HT1080 (cell line): Measurements from ENCODE around the gene CA10. TPM values are rescaled to one million over a fixed set of nuclear protein-coding genes. Genes with fewer than 3 reads are reported as not detected.

Experiments
- DNase-seq: peaks from one replicate; pipeline ENCODE4 v3.0.0-alpha.2; 2015; ENCODE audit warnings: low read depth
- total RNA-seq: library from RNA; depleted of rRNA; stranded (reverse); fragments of >200 nt; shearing (Covaris generic); gene quantifications from 2 replicates; pipeline ENCODE4 v1.2.3, GENCODE V29; 2014

CA10 gene
- total RNA-seq, 1 experiment from 2014 or later = not detected

DNA sequence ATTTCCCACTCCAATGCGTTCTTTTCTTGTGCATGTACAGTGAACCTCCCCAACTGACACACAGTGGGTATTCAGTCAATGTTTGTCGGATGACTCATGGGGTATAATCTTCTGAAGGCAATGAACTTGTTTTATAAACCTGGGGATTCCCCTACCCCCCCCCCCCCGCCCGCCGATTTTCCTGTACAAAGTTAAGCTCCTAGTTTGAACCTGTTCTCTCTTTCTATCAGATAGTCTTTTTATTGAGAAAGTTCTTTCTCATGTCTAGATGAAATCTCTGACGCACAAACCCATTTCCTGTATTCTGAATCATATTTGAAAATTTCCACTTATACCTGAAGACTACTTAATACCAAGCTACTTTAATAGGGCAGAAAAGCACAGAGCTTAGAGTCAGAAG, 338.3 kb downstream of the CA10 start:
- DNase-seq = peak; percentile 6

- DNase-seq = no peak
These were observed 338.9 kb downstream of the CA10 start for GRCh38 chr17:51819341-51820219.

GRCh38 chr17:51818777-51819176, 339.7 kb downstream of the CA10 start:
- peak; percentile 29 for DNase-seq

DNA sequence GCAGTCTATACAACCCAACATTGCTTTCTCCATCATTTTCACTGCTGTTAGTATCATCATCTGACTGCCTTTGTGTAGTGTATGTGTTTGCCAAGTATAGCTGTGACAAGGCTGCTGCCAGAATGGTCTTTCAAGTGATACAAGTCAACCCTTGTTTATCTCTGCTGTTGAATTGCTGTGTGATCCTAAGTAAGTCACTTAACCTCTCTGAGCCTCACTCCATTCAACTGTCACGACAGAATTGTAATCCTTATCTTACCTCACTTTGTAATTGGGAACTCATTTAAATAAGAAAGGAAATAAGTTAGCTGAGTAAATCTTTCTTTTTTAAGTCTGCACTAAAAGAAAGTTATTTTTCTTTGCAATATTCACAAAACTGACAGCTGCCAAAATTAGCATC, 340.6 kb downstream of the CA10 start:
- no peak for DNase-seq

- DNase-seq = no peak
These were observed 341.4 kb downstream of the CA10 start for GRCh38 chr17:51817117-51817516.

- no peak for DNase-seq
These were observed 343.4 kb downstream of the CA10 start for GRCh38 chr17:51815097-51815496.

- DNase-seq = no peak
These were observed 344.0 kb downstream of the CA10 start for GRCh38 chr17:51814521-51814920.

DNA sequence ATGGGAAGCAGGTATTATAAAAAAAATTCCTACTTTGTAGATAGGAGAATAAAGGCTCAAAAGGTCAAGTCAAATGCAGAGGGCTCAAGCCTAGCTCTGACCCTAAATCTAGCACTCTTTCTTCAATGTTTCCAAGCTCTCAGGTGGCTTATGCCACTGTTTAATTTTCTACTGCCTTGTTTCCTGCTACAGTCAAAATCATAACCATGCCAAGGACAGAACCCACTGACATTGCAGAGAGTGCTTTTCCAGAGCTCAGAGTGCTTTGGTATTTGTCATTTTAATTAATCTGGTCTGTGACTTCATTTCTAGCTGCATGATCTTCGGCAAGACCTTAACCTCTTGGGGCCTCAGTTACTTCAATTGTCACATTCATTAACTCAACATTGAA, 344.7 kb downstream of the CA10 start:
- no peak for DNase-seq

- DNase-seq = no peak
These were observed 345.3 kb downstream of the CA10 start for GRCh38 chr17:51813140-51813783.

DNA sequence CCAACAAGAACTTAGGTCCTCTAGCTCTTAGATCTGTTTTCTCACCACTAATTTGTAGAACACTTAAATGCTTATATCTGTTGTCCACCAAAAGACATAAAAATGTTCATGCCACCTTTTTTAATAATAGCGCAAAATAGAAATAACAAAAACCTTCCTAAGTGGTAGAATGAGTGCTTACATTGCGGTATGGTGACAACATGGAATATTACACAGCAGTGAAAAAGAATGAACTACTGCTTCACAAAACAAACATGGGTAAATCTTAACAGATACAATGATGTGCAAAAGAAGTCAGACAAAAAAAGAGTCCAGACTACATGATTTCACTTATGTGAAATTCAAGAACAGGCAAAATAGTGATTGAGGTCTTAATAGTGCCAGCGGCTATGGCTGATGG, 351.1 kb downstream of the CA10 start:
- no peak for DNase-seq

DNA sequence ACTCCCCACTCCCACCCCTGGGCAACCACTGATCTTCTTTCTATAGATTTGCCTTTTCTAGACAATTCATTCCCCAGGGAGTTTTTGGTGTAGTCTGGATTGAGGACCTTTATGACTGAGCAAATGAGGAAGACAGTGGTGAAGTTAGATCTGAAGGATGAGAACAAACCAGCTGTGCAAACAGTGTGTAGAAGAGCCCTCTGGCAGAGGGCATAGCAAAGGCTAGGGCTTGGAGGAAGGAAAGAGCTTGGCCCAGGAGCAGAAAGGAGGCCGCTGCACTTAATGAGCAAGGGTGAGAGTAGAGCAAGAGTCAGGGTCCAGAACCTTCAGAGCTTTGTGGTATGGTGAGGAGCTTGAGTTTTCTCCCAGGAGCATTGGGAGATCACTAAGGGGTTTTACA, 352.7 kb downstream of the CA10 start:
- DNase-seq = no peak

DNA sequence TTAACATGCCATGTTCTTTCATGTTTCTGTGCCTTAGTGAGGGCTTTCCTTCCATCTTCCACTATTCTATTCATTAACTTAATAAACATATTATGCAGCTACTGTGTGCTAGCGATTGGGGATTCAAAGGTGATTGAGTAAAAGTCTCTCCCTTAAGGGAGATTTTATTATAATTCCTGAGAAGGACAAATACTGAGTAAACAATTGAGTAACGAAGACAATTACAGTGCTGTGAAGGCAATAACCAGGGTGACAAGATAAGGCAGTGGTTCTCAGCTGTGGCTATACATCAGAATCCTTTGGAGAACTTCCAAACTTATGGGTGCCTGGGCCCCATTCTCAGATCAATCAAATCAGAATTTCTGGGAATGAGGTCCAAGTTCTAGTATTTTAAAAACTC, 353.3 kb downstream of the CA10 start:
- no peak for DNase-seq

DNA sequence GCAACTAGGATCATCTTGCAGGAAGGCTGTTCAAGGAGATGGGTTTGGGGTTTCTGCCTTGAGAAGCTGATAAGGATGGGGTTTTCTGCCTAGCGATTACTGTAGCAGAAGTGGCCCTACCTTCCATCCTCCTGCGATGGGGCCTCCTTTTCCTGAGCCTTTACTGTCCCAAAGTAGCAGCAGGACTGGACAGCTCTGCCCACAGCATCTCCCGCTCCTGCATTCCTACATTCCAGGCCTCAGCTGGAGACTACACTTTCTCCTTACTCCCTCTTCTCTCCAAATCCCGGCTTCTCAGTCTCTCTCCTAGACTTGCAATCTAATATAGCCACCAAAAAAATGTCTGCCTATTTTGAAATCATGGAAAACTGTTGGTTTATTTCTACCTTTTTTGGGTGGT, 355.4 kb downstream of the CA10 start:
- DNase-seq = no peak

DNA sequence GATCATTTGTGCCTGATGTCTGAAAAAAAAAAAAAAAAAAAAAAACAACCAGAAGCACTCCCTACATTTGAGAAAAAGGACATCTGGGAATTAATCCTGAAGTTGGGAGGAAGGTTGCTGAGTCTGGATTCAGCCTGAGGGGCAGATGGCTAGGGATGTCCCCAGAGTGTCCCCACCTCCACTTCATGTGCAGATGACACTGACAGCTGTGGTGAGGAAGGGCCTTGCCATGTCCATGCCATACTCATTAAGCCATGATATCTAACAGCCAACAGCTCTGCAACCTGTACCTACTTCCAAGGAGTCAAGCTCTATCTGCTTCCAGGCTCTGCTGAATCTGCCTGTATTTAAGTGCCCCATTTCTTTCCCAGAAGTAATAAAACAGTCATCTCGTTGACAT, 356.0 kb downstream of the CA10 start:
- DNase-seq = no peak

DNA sequence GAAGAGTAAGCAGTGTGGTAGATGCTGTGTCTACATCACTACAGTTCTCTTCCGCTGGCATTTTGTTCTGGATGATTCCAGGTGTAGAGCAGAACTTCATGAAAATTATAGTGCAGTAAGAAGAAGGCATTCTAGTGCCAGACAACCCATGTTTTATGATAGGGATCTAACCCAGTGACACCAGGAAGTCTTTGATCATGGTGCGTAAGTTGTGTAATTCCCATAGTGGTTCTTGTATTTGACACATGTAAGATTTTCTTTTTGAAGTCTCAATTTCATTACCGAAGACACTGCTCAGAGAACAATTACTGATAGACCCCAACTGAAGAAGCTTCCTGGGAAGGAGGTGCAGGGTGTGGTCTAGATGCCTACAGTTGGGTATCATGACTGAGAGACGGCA, 356.9 kb downstream of the CA10 start:
- DNase-seq = no peak

DNA sequence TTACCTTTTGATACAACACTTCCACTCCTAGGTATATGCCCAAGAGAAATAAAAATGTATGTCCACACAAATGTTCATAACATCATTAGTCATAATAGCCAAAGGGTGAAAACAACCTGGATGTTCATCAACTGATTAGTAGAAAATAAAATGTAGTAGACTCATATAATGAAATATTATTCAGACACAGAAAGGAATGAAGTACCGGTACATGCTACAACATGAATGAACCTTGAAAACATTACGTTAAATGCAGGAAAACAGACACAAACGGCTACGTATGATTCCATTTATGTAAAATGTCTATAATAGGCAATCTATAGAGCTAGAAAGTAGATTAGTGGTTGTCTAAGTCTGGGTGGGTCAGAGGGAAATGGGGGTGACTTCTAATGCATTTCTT, 358.5 kb downstream of the CA10 start:
- DNase-seq = no peak

- DNase-seq = no peak
These were observed 359.3 kb downstream of the CA10 start for GRCh38 chr17:51799240-51799639.

DNA sequence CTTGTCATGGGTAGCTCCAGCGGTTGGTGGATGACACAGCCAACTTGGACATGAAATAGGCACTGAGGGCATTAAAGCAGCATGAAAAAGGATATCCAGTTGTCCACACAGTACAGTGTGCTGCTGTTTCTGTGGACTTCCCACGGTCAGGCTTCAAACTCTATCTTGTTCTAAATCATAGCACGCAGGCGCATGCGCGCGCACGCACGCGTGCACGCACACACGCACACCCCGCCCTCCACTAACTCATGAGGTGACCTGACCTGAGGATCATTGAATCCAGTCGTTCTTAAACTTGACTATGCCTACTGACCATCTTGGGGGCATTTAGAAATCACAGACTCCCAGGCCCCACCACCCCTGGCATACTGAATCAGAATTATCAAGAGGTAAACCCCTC, 361.4 kb downstream of the CA10 start:
- DNase-seq = no peak

- DNase-seq = no peak
These were observed 362.5 kb downstream of the CA10 start for GRCh38 chr17:51796026-51796425.

GRCh38 chr17:51795401-51795800, 363.1 kb downstream of the CA10 start:
- DNase-seq = no peak

DNA sequence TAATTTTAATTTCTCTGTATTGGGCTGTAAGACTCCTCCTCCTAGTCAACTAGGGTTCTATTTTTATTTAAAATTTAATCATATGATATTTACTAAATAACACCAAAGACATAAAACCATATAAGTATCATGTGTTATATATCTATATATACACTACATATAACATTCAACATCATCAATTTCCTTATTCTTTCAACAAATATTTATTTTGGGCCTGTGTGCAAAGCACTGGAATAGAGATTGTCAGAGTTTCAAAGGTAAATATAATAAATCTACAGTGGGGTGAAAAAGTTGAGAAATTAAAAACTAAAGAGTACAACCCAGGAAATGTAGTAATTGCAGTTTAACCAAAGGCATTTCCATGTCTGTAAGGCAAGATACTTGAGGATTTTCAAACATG, 364.0 kb downstream of the CA10 start:
- no peak for DNase-seq

DNA sequence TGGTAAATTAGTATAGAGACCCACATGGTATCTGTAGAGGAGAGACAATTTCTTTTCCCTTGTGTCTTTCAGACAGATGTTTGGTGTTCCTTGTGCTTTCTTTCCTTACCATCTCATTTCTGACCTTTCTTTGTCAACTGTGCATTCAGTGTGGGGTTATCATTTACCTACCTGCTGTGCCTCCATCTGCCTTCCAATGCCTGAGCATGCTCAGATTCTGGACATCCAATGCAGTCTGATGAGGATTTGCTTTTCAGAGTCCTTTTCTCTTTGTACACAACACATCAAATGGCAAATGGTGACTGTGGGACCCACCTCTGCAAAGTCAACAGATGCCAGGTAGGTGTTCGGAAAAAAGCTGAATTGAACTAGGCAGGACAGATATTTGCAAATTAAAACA, 364.8 kb downstream of the CA10 start:
- no peak for DNase-seq

GRCh38 chr17:51778842-51779241, 379.7 kb downstream of the CA10 start:
- no peak for DNase-seq
